SK-N-SH treated with all-trans-retinoic acid at 6 μM for 48 hours (cell line): ENCODE measurements around the gene PDCD1.

Experiments
- ATAC-seq: fragments of 200-7000 bp; cut with Tn5 transposase; 3 replicates; pipeline ENCODE4 v1.9.1; 2020; ENCODE audit warnings: mild to moderate bottlenecking, moderate library complexity
- ARNTL ChIP-seq: fragments of 450-650 bp; formaldehyde crosslinking; IDR thresholded peaks from 2 replicates; pipeline ENCODE4 v1.5.0; 2020; ENCODE audit warnings: low read depth, mild to moderate bottlenecking, moderate library complexity, borderline replicate concordance
- BACH2 ChIP-seq: fragments of 250-450 bp; sonication (Bioruptor Pico); IDR thresholded peaks from 2 replicates; pipeline ENCODE4 v1.9.0; 2021; ENCODE audit warnings: mild to moderate bottlenecking, borderline replicate concordance
- CSDC2 ChIP-seq: fragments of 250-450 bp; sonication (Bioruptor Pico); IDR thresholded peaks from 2 replicates; pipeline ENCODE4 v1.5.0; 2020; ENCODE audit warnings: mild to moderate bottlenecking, moderate library complexity
- GLIS3 ChIP-seq: fragments of 250-450 bp; sonication (Bioruptor Pico); IDR thresholded peaks from 2 replicates; pipeline ENCODE4 v1.5.0; 2020; ENCODE audit warnings: mild to moderate bottlenecking, moderate library complexity
- ISL1 ChIP-seq: fragments of 250-450 bp; sonication (Bioruptor Pico); IDR thresholded peaks from 2 replicates; pipeline ENCODE4 v2.1.2; 2022; ENCODE audit warnings: mild to moderate bottlenecking, moderate library complexity
- SNAI2 ChIP-seq: fragments of 250-450 bp; sonication (Bioruptor Pico); IDR thresholded peaks from 2 replicates; pipeline ENCODE4 v1.5.0; 2020; ENCODE audit warnings: mild to moderate bottlenecking, moderate library complexity
- TOX ChIP-seq: fragments of 250-450 bp; sonication (Bioruptor Pico); IDR thresholded peaks from 2 replicates; pipeline ENCODE4 v1.8.0; 2021; ENCODE audit warnings: mild to moderate bottlenecking, moderate library complexity, borderline replicate concordance
- ZC3H10 ChIP-seq: fragments of 250-450 bp; sonication (Bioruptor Pico); IDR thresholded peaks from 2 replicates; pipeline ENCODE4 v1.5.1; 2021; ENCODE audit warnings: mild to moderate bottlenecking, moderate library complexity
- ZFP3 ChIP-seq: fragments of 250-450 bp; sonication (Bioruptor Pico); IDR thresholded peaks from 2 replicates; pipeline ENCODE4 v1.5.0; 2020; ENCODE audit warnings: mild to moderate bottlenecking, moderate library complexity
- ZFP30 ChIP-seq: fragments of 450-650 bp; formaldehyde crosslinking; IDR thresholded peaks from 2 replicates; pipeline ENCODE4 v1.5.0; 2022; ENCODE audit warnings: mild to moderate bottlenecking, moderate library complexity
- ZNF565 ChIP-seq: fragments of 450-650 bp; formaldehyde crosslinking; conservative IDR thresholded peaks from 2 replicates; pipeline ENCODE4 v1.5.0; 2020; ENCODE audit warnings: low read depth, mild to moderate bottlenecking, moderate library complexity
- ZNF8 ChIP-seq: fragments of 450-650 bp; formaldehyde crosslinking; IDR thresholded peaks from 2 replicates; pipeline ENCODE4 v1.5.0; 2020; ENCODE audit warnings: mild to moderate bottlenecking, moderate library complexity
- TF ChIP-seq, protein P1 (sequence below): fragments of 250-450 bp; sonication (Bioruptor Pico); IDR thresholded peaks from 2 replicates; pipeline ENCODE4 v1.5.1; 2020; ENCODE audit warnings: low read depth, mild to moderate bottlenecking, moderate library complexity
- TF ChIP-seq, protein P2 (sequence below): fragments of 250-450 bp; sonication (Bioruptor Pico); IDR thresholded peaks from 2 replicates; pipeline ENCODE4 v1.8.0; 2020; ENCODE audit warnings: mild to moderate bottlenecking, moderate library complexity, borderline replicate concordance
- TF ChIP-seq, protein P3 (sequence below): fragments of 250-450 bp; sonication (Bioruptor Pico); IDR thresholded peaks from 2 replicates; pipeline ENCODE4 v1.5.0; 2020; ENCODE audit warnings: mild to moderate bottlenecking, moderate library complexity
- TF ChIP-seq, protein P4 (sequence below): fragments of 250-450 bp; sonication (Bioruptor Pico); IDR thresholded peaks from 2 replicates; pipeline ENCODE4 v1.8.0; 2021; ENCODE audit warnings: low read depth, mild to moderate bottlenecking, moderate library complexity, borderline replicate concordance

The PDCD1 gene

DNA sequence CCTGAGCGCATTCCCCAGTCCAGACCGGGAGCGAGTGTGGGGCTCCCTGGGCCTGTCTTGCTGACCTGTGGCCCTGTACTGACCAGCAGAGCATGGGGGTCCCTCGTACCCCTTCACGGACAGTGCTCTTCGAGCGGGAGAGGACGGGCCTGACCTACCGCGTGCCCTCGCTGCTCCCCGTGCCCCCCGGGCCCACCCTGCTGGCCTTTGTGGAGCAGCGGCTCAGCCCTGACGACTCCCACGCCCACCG is 44.4 kb downstream of the PDCD1 start:
- no peak for ATAC-seq
- TF ChIP-seq ZNF565 (CRISPR knock-in tag) (no peak), ISL1 (CRISPR knock-in tag) (no peak)

DNA sequence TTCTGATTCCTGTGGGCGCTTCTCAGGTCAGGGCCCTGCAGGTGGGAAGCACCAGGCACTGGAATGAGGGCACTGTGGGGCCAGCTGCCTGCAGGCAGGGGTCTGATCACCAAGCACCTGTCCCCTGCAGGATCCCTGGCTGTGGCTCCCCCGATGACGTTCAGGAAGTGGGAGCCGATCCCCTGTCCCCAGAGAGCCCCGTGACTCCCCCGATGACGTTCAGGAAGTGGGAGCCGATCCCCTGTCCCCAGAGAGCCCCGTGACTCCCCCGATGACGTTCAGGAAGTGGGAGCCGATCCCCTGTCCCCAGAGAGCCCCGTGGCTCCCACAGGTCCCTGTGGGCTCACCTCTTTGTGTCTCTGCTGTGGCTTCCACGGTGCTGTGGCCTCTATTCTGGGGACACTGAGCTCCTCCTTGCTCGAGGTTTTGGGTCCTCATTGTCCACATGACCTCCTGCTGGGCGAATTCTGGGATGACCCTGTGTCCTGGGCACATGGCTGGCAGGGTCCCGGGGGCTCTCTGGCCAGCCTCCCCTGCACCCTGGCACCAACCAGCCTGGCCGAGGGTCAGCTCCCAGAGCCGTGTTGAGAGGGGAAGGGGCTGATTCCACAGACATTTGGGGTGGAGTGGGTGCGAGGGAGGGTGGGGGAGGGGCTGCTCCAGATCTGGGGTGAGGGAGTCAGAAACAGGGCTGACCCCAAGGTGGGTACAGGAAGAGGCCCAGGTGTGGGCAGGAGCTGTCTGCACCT is 44.9 kb downstream of the PDCD1 start:
- no peak for ATAC-seq
- no peak for TF ChIP-seq GLIS3 (CRISPR knock-in tag)
- no peak for TF ChIP-seq ISL1 (CRISPR knock-in tag)
- TF ChIP-seq ZFP30 (CRISPR knock-in tag), result no peak
- no peak for TF ChIP-seq BACH2 (CRISPR knock-in tag)
- TF ChIP-seq, protein P1, sequence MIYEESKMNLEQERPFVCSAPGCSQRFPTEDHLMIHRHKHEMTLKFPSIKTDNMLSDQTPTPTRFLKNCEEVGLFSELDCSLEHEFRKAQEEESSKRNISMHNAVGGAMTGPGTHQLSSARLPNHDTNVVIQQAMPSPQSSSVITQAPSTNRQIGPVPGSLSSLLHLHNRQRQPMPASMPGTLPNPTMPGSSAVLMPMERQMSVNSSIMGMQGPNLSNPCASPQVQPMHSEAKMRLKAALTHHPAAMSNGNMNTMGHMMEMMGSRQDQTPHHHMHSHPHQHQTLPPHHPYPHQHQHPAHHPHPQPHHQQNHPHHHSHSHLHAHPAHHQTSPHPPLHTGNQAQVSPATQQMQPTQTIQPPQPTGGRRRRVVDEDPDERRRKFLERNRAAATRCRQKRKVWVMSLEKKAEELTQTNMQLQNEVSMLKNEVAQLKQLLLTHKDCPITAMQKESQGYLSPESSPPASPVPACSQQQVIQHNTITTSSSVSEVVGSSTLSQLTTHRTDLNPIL (CRISPR knock-in tag), result no peak

- no peak for TF ChIP-seq ZNF8
- ATAC-seq, result no peak
Observed at GRCh38 chr2:241812730-241813643, 45.7 kb downstream of the PDCD1 start.

DNA sequence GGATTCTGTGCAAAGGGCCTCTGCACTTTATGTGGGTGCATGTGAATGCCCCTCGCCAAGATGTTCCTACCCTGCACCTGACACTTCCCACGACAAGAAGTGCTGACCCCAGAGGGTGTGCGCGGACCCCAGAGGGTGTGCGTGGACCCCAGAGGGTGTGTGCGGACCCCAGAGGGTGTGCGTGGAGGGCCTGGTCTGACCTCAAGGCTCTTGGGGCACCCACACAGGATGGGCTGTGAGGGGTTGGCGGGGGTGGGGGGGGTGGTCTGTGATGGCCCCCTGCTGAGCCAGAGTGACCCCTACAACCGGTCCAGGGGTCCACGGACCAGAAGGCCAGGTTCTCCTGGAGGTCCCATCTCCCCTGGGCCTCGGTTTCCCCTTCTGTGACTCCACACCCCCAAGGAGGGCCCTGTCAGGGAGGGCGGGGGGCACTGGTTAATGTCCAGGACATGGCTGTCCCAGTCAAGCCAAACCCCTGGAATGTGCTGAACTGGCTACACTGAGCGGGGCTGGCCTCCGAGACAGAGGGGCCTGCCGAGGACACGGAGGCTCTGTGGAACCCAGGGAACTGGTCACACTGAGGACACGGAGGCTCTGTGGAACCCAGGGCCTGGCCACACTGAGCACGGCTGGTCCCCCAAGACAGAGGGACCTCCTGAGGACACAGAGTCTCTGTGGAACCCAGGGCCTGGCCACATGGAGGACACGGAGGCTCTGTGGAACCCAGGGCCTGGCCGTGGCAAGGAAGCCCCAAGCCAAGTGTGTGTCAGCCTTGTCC is 46.6 kb downstream of the PDCD1 start:
- TF ChIP-seq ARNTL (CRISPR knock-in tag) (no peak), ZNF8 (no peak), ZFP3 (CRISPR knock-in tag) (no peak), SNAI2 (no peak)
- TF ChIP-seq, protein P2, sequence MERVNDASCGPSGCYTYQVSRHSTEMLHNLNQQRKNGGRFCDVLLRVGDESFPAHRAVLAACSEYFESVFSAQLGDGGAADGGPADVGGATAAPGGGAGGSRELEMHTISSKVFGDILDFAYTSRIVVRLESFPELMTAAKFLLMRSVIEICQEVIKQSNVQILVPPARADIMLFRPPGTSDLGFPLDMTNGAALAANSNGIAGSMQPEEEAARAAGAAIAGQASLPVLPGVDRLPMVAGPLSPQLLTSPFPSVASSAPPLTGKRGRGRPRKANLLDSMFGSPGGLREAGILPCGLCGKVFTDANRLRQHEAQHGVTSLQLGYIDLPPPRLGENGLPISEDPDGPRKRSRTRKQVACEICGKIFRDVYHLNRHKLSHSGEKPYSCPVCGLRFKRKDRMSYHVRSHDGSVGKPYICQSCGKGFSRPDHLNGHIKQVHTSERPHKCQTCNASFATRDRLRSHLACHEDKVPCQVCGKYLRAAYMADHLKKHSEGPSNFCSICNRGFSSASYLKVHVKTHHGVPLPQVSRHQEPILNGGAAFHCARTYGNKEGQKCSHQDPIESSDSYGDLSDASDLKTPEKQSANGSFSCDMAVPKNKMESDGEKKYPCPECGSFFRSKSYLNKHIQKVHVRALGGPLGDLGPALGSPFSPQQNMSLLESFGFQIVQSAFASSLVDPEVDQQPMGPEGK (CRISPR knock-in tag), result no peak
- no peak for ATAC-seq

DNA sequence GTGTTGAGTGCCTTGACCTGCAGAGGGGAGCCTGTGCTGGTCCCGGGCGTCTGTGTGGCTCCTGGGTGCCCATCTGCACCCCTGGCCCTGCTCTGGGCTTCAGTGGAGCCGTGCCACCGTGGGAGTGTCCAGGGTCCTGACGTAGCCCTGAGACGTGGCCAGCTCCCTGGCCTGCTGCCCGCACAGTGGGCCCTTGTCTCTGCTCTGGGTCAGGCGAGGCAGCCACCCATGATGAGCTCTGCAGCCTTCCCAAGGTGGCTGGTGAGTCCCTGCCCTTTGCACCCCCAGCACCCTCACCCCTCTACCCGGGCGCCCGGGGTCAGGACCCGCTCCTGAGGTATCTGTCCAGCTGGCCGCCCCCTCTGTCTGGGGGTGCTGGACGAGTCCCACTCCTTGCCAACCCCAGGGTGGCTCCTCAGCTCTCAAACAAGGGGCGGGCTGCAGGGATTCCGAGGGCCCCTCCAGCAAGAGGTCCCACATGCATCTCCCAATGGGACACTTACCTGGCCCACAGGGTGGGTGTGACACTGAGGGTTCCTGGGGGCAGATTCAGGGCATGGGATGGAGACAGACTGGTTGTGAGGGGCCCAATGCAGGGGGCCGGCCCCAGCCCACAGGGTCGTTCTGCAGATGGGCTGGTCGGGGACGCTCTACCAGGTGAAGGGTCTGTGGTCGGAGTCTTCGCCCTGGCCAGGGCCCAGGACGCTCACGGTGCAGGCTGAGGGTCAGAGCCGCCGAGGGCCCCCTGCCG is 47.3 kb downstream of the PDCD1 start:
- peak; percentile 6; the same call in 1 of the 3 replicates for ATAC-seq
- TF ChIP-seq ZNF565 (CRISPR knock-in tag) (no peak), CSDC2 (no peak), SNAI2 (no peak), ZNF8 (no peak), ZFP3 (CRISPR knock-in tag) (no peak), ISL1 (CRISPR knock-in tag) (no peak), GLIS3 (CRISPR knock-in tag) (no peak), ZC3H10 (CRISPR knock-in tag) (no peak), TOX (CRISPR knock-in tag) (no peak)
- TF ChIP-seq, protein P3, sequence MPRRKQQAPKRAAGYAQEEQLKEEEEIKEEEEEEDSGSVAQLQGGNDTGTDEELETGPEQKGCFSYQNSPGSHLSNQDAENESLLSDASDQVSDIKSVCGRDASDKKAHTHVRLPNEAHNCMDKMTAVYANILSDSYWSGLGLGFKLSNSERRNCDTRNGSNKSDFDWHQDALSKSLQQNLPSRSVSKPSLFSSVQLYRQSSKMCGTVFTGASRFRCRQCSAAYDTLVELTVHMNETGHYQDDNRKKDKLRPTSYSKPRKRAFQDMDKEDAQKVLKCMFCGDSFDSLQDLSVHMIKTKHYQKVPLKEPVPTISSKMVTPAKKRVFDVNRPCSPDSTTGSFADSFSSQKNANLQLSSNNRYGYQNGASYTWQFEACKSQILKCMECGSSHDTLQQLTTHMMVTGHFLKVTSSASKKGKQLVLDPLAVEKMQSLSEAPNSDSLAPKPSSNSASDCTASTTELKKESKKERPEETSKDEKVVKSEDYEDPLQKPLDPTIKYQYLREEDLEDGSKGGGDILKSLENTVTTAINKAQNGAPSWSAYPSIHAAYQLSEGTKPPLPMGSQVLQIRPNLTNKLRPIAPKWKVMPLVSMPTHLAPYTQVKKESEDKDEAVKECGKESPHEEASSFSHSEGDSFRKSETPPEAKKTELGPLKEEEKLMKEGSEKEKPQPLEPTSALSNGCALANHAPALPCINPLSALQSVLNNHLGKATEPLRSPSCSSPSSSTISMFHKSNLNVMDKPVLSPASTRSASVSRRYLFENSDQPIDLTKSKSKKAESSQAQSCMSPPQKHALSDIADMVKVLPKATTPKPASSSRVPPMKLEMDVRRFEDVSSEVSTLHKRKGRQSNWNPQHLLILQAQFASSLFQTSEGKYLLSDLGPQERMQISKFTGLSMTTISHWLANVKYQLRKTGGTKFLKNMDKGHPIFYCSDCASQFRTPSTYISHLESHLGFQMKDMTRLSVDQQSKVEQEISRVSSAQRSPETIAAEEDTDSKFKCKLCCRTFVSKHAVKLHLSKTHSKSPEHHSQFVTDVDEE (CRISPR knock-in tag), result no peak
- TF ChIP-seq, protein P2 (CRISPR knock-in tag), result no peak
- TF ChIP-seq, protein P4, sequence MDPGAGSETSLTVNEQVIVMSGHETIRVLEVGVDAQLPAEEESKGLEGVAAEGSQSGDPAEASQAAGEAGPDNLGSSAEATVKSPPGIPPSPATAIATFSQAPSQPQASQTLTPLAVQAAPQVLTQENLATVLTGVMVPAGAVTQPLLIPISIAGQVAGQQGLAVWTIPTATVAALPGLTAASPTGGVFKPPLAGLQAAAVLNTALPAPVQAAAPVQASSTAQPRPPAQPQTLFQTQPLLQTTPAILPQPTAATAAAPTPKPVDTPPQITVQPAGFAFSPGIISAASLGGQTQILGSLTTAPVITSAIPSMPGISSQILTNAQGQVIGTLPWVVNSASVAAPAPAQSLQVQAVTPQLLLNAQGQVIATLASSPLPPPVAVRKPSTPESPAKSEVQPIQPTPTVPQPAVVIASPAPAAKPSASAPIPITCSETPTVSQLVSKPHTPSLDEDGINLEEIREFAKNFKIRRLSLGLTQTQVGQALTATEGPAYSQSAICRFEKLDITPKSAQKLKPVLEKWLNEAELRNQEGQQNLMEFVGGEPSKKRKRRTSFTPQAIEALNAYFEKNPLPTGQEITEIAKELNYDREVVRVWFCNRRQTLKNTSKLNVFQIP (CRISPR knock-in tag), result no peak
